ENCODE measurements around the gene HIC2. TPM values are rescaled to one million over a fixed set of nuclear protein-coding genes. Genes with fewer than 3 reads are reported as not detected.
"Not testable (repeated sequence)": the region's sequence is repeated elsewhere in the genome, so short reads cannot be mapped to it uniquely, and the experiment has no call there.

Gene HIC2, protein sequence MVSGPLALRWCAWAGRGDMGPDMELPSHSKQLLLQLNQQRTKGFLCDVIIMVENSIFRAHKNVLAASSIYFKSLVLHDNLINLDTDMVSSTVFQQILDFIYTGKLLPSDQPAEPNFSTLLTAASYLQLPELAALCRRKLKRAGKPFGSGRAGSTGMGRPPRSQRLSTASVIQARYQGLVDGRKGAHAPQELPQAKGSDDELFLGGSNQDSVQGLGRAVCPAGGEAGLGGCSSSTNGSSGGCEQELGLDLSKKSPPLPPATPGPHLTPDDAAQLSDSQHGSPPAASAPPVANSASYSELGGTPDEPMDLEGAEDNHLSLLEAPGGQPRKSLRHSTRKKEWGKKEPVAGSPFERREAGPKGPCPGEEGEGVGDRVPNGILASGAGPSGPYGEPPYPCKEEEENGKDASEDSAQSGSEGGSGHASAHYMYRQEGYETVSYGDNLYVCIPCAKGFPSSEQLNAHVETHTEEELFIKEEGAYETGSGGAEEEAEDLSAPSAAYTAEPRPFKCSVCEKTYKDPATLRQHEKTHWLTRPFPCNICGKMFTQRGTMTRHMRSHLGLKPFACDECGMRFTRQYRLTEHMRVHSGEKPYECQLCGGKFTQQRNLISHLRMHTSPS
- total RNA-seq (2014; rRNA removed; shearing (Covaris generic)): 0.53 and 1.1 TPM in 2 replicates

DNA sequence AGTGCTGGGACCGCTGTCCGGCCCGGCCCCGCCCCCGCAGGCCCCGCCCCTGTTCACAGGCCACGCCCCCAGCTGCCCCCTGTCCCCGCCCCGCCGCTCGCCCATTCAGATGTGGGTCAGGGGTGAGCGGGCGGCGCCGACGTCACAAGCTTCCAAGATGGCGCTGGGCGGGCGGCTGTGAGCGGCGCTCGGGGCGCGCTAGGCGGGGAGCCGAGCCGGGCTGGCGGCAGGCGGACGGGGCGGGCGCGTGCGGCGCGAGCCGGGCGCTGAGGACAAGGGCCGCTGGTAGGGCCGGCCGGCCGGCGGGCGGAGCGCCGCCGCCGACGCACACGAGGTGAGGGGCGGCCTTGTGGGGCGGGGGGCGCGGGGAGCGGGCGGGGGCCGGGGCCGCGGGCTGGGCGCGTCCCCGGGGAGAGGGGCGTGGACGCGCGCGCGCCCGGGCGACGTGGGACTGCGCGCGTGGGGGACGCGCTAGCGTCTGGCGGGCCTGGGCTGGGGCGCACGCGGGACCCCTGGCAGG lies at the start of gene HIC2:
HIC2 (plus strand) TSS at position 145 of the 520 bp plus-strand sequence. CDS start 25,461 bp downstream, outside the sequence.
- DNase-seq (ENCODE audit: low spot score): not testable (repeated sequence)

DNA sequence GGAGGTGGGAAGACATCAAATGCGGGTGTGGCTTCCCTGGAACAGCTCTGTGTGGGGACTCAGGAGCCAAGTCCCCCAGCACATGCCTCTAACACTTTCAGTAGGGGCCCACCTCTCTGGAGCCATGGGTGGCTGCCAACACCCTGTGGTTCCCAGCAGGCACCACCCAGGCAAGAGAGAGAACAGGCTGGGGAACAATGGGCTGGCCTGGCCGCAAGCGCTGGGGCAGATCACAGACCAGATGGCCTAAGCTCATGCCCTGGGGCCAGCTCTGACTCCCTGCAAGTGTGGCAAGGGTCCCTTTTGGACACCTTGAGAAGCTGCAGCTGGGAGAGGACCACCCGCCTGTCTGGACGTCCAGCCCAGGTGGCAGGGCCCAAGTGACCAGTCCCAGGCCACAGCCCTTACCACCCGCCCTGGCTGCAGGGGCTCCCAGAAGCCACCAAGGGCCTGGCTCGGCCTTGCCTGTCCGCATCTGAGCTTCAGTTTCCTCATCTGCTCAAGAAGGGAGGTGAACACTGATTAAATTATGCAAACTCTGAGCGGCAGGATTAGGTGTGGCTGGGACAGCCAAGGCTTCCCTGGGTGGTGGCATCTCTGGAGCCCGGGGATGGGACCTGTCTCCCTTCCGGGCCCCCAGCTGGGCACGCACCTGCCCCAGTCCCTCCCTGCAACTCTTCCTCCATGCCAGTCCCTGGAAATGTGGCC lies 48.4 kb upstream of the HIC2 start:
- DNase-seq (ENCODE audit: low spot score): not testable (repeated sequence)

DNA sequence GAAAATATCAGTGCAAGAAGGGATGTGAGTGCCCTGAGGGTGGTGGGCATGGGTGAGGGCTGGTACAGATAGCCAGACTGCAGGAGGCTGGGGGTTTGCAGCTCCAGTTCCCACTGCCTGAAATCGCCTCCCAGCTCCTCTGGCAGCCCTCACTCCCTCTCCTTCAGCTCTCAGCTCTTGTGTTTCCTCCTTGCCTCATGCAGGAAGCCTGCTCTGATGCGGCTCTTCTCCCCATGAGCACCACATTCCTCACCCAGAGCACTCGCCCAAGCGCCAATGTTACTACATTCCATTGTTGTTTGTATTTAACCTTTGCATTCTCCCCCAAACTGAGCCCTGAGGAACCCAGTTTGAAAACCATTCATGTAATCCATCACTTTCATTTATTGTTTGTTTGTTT lies 41.3 kb upstream of the HIC2 start:
- not testable (repeated sequence) for DNase-seq (ENCODE audit: low spot score)

DNA sequence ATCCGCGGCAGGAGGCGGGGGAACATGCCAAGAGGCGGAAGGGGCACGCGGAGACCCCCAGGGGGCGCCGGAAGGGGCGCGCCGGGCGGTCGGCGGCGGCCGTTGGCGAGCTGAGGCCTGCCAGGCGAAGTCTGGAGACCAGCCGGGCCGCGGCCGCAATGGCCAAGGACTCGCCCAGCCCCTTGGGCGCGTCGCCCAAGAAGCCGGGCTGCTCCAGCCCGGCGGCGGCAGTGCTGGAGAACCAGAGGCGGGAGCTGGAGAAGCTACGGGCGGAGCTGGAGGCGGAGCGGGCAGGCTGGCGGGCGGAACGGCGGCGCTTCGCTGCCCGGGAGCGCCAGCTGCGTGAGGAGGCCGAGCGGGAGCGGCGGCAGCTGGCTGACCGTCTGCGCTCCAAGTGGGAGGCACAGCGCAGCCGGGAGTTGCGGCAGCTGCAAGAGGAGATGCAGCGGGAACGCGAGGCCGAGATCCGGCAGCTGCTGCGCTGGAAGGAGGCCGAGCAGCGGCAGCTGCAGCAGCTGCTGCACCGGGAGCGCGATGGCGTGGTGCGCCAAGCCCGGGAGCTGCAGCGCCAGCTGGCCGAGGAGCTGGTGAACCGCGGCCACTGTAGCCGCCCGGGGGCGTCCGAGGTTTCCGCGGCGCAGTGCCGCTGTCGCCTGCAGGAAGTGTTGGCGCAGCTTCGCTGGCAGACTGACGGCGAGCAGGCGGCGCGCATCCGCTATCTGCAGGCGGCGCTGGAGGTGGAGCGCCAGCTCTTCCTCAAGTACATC lies 33.3 kb upstream of the HIC2 start, which contains the start of gene RIMBP3B:
RIMBP3B (plus strand) TSS at position 51 of the 767 bp plus-strand sequence; CDS start at position 159, 108 bp downstream.
- not testable (repeated sequence) for DNase-seq (ENCODE audit: low spot score)

DNA sequence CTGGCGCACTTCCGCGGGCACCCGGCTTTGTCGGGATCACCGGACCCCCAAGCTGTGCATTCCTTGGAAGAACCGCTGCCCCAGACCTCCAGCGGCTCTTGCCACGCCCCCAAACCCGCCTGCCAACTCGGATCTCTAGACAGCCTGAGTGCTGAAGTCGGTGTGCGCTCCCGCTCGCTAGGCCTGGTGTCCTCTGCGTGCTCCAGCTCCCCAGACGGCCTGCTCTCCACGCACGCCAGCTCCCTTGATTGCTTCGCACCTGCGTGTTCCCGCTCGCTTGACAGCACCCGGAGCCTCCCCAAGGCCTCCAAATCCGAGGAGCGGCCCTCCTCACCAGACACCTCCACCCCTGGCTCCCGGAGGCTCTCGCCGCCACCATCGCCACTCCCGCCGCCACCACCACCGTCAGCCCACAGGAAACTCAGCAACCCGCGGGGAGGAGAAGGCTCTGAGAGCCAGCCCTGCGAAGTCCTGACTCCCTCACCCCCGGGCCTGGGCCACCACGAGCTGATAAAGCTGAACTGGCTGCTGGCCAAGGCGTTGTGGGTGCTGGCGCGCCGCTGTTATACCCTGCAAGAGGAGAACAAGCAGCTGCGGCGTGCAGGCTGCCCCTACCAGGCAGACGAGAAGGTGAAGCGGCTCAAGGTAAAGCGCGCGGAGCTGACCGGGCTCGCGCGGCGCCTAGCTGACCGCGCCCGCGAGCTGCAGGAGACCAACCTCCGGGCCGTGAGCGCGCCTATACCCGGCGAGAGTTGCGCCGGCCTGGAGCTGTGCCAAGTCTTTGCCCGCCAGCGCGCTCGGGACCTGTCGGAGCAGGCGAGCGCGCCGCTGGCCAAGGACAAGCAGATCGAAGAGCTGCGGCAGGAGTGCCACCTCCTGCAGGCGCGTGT lies 32.5 kb upstream of the HIC2 start:
- DNase-seq (ENCODE audit: low spot score): not testable (repeated sequence)

DNA sequence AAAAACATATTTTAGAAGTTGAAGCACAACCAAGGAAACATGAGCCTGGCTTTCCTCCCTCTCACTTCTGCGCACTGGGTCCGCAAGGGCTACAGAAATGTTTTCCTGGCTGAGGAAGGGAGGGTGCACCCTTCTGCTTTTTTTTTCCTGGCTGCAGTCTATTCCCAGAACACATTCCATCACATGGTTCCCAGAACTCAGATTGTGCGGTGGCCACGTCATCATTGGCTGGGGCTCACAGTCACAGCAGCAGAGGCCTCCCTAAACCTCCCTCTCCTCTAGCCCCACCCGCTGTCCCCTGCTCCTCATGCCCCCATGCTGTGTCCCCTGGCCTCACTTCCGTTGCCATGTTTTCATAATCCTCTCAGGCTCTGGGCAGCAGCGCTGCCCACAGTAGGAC lies 27.7 kb upstream of the HIC2 start:
- DNase-seq (ENCODE audit: low spot score): not testable (repeated sequence)

DNA sequence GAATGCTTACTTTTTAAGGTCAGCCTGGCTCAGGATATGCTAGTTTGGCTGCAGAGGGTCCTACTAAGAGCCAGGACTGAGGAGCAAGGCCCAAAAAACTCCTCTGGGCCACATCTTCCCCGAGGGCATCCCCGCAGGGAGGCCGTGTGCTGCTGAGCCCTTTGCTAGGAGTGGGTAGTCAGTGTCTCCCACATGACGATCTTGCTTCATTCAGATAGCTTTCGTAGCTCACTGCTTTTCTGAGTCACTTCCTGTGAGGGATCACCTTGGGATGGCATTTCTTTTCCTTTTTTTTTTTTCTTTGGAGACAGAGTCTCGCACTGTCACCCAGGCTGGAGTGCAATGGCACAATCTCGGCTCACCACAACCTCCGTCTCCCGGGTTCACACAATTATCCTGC lies 27.2 kb upstream of the HIC2 start:
- DNase-seq (ENCODE audit: low spot score): not testable (repeated sequence)

DNA sequence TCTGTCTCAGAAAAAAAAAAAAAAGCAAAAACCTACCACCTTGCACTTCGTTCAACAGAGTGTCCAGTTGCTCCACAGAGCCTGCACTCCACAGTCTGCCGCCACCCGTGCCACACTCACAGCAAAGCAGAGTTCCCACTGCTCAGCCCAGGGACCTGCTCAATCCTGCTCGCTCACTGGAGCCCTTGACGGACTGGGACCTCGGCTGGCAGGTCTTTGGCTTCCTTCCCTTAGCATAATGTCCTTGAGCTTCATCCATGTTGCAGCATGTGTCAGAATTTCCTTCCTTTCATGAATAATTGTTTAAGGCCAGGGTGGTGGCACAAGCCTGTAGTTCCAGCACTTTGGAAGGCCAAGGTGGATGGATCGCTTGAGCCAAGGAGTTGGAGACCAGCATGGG lies 22.6 kb upstream of the HIC2 start:
- DNase-seq (ENCODE audit: low spot score): not testable (repeated sequence)

DNA sequence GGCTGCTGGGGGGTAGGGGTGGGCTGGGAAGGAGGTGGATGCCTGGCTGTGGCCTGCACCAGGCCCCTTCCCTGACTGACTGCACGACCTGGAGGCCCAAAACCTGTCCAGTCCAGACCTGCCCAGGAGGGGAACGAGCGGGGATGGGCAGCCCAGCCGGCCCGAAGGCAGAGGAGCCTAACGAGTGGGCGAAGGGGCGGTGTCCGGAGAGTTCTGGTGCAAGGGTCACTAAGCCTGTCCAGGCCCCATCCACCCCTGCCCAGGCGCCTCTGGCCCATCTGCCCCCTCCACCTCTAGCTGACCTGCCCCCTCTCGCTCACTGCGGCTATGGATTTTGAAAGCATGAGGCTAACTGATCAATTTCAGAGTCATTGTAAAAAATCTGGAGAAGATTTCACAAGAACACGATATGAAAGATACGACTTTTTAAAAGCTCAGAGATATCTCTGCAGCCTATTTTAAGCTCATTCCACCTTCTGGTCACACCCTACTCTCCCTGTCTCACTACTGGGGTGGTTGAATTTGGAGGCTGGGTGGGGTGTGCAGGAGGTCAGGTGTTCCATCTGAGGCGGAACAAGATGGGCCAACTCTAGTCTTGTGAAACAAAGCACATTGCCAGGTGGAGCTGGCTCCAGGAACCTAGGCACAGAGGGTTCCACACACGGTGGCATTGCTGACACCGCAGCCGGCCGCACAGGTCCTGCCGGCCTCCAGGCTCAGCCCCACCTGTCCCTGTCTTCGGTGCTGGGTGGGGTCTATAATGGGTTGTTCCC lies 15.8 kb upstream of the HIC2 start:
- DNase-seq (ENCODE audit: low spot score): not testable (repeated sequence)

DNA sequence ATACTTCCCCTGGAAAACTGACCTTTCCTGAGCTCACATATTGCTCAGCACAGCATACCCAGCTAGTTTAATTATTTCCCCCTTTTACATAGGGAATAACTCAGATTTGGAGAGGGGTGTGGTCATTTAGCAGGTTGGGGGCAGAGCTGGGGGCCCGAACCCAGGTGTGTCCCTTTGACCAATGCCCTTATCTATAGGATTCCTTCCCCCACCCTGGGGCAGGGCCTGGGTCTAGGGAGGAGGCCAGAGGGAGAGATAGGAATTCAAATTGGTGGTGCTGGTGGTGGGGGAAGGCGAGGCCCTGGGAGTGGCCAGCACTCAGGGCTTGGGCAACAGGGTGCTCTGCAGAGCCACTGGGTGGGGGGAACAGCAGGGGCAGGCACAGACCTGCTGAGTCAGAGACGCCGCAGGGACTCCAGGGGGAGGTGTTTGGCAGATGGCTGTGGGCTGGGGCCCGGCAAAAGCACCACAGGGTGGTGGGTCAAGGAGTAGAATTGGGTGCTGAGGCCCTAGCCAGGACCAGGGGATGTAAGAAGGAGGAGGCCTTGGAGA lies 14.3 kb upstream of the HIC2 start:
- DNase-seq (ENCODE audit: low spot score): not testable (repeated sequence)

DNA sequence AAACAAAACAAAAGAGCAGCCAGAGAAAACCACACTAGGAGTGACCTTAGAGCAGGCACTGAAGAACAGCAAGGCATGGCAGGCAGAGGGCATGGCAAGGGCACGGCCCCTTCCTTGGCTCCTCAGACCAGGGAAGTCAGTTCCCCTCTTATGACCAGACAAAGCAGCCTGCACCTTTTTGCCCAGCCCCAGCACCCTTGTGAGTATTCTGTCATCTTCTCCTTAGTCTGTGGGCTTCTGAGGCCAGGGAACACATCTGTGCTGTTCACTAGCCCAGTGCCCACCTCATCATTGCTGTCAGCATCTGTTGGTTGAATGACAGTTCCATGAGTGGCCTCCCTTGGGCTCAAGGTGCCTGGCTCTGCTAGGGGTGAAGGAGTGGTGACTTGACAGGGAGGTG lies 10.0 kb upstream of the HIC2 start:
- not testable (repeated sequence) for DNase-seq (ENCODE audit: low spot score)

DNA sequence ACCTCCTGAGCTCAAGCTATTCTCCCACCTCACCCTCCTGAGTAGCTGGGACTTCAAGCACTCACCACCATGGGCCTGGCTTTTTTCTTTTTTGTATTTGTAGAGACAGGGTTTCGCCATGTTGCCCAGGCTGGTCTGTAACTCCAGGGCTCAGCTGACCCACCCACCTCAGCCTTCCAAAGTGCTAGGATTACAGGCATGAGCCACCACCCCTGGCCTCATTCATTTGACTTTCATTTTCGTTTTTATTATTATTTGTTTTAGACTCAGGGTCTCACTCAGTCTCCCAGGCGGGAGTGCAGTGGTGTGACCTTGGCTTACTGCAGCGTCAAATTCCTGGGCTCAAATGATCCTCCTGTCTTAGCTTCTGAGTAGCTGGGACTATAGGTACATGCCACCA lies 9.4 kb upstream of the HIC2 start:
- not testable (repeated sequence) for DNase-seq (ENCODE audit: low spot score)

DNA sequence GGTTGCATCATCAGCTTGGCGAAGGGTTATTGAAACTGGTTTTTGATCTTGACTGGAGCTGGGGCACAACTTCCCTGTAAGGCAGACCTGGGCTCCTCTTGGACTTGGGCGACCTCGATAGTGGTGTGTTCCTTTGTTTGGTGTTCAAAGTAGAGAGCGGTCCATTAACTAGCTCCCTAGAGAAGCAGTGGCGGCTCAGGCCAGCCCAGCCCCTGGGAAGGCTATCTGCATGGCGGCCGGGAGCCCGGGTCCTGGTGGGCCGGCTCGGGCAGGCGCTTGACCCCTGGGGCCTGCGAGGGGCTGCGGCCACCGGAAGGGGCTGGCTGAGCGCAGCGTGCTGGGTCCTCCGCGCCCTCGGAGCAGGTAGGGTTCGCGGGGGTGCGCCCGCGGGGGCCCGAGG lies 796 bp upstream of the HIC2 start:
- DNase-seq (ENCODE audit: low spot score): not testable (repeated sequence)

DNA sequence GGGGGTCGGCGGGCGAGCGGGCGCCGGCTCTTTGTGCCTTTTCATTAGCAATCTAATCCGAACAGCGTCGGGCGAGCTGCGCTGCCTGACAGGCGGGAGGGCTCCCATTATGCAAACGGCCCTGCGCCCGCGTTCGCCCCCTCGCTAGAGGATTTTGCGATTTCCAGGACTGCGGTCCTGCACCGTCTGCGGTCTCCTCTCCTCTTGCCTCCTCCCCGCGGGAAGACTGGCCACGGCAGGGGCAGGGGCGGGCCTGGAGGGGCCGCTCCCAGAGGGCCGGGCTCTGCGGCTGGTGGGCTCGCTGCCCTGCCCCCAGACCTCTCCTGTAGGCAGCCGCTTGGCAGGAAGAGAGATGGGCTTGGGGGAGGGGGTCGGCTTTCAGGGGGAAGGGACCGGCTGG lies 682 bp downstream of the HIC2 start:
- DNase-seq (ENCODE audit: low spot score): not testable (repeated sequence)

DNA sequence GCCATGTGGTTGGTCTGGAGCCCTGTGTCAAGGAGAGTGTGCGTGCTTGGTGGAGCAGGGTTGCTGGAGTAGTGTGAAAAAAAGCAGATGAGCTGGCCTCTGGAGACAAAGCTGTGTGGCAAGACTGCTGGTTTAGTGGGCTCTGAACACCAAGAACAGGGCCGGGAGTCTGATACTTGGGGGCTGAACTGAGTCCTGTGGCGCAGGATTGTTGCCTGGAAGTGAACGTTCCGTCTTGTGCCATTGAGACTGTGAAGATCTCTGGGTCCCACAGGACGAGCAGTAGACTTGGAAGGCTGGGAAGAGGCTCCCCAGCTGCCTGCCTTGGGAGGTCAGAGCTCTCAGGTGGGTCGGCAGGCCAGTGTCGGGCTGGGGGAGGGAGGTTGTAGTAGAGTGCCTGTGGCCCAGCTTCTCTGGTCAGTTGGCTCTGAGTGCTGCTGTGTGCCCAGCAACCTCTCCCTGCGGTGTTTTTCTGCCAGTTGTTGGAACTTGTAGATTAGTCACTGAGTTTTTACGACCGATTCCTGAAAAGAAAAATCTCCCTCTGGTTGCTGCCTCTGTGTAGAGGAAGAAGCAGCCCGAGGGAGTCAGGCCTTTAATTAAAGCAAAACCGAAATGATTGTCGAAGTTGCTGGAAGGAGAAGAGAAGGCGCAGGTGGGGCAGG lies 1.9 kb downstream of the HIC2 start:
- not testable (repeated sequence) for DNase-seq (ENCODE audit: low spot score)

DNA sequence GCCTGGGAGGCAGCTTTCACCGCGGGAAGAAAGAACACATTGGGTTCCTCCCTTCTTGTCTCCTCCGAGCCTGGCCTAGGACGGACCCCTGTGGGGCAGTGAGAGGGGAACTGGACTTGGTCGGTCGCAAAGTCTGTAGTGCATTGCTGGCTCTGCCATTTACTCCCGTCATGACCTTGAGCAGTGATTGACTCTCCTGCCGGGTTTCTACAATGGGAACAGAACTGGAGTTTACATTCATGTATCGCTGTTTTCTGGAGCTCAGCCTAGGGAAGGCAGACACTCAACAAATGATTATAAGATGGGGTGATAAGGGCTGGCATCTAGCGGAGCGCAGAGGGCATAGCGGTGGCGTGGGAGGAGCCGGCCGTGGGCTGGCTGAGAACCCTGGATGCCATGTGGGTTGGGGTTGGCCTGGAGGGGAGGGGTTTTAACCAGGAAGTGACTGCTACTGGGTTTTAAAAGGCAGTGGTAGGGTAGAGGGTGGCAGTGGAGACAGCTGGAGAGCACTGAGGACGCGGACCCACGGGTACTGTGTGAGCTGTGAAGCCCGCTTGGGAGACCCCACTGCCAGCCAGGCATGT lies 3.1 kb downstream of the HIC2 start:
- DNase-seq (ENCODE audit: low spot score): not testable (repeated sequence)

DNA sequence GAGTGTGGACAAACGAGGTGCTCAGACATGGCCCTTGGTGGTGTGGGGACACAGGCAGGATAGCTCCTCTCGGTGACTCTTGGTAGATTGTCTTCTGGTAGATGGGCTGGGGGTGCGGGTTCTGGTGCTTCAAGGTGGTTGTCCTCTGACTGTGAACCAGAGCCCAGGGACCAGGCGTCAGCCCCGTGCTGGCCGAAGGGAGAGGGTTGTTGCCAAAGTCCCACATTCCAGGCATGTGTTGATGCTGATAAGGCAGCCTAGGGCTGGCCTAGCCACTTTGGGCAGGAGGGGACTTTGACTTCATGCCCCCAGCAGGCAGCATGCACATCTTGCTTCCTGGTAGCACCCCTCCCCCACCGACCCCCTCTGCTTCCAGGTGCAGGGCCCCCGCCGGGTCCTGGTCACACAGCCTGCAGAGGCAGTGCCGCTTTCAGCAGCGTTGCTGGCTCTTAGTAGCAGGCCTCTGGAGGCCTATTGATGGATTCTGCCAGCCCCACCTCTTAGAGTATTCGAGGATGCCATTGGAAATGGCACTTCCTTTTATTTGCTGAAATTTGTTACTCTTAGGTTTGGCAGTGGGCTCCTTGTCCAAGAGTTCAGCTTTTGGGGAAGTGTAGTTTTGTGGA lies 7.0 kb downstream of the HIC2 start:
- DNase-seq (ENCODE audit: low spot score): not testable (repeated sequence)
